ENCODE results near the gene FAM25G.

The FAM25G gene

GRCh38 chr10:47442351-47442750 is 49.1 kb downstream of the FAM25G start:
- no peaks in the 10 kb centered on the region for H3K9me3 ChIP-seq (ENCODE audit: control insufficient read depth, low read depth, low read length)
- no peak overlapping the region for H3K27ac ChIP-seq (ENCODE audit: low read length)
- no peaks in the 10 kb centered on the region for H3K4me1 ChIP-seq (ENCODE audit: control insufficient read depth, low read depth, low read length)
- no peak overlapping the region for H3K9ac ChIP-seq (ENCODE audit: low read length)
- H3K4me3 ChIP-seq (ENCODE audit: low read length), result no peak overlapping the region
- no peaks in the 10 kb centered on the region for H3K36me3 ChIP-seq (ENCODE audit: control insufficient read depth, low read depth, low read length)
- no peaks in the 10 kb centered on the region for H3K27me3 ChIP-seq (ENCODE audit: control insufficient read depth, insufficient read depth, low read length)

DNA sequence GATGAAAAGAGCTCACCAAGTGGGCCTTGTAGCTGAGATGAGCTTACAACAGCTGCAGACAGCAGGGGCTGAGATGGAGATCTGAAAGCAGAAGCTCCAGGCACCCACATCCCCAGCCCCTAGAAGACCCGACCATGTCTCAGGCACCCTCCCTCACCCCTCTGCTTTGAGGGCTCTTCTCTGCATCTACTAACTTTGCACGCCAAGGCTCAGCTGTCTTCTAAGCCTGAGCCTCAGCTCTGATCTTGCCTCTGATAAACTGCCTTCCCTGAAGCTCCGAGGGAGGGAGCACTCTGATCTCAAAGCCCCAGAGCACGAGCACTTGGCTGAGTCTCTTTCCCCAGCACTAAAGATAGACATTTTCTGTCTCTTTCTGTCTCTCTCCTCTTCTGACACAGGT is 49.6 kb downstream of the FAM25G start:
- Histone ChIP-seq H3K27me3 (ENCODE audit: control insufficient read depth, insufficient read depth, low read length) (no peaks in the 10 kb centered on the region), H3K4me1 (ENCODE audit: control insufficient read depth, low read depth, low read length) (no peaks in the 10 kb centered on the region), H3K9me3 (ENCODE audit: control insufficient read depth, low read depth, low read length) (no peaks in the 10 kb centered on the region)

GRCh38 chr10:47440207-47440606 is 51.3 kb downstream of the FAM25G start:
- Histone ChIP-seq H3K9me3 (ENCODE audit: control insufficient read depth, low read depth, low read length) (no peaks in the 10 kb centered on the region), H3K4me1 (ENCODE audit: control insufficient read depth, low read depth, low read length) (no peaks in the 10 kb centered on the region), H3K36me3 (ENCODE audit: control insufficient read depth, low read depth, low read length) (no peaks in the 10 kb centered on the region), H3K9ac (ENCODE audit: low read length) (no peak overlapping the region), H3K4me3 (ENCODE audit: low read length) (no peak overlapping the region), H3K27ac (ENCODE audit: low read length) (no peak overlapping the region), H3K27me3 (ENCODE audit: control insufficient read depth, insufficient read depth, low read length) (no peaks in the 10 kb centered on the region)

More for the DNA sequence above, 49.6 kb downstream of the FAM25G start:
- H3K36me3 ChIP-seq (ENCODE audit: control insufficient read depth, low read depth, low read length), result no peaks in the 10 kb centered on the region
- no peak overlapping the region for H3K9ac ChIP-seq (ENCODE audit: low read length)
- H3K4me3 ChIP-seq (ENCODE audit: low read length), result no peak overlapping the region
- H3K27ac ChIP-seq (ENCODE audit: low read length), result no peak overlapping the region

- no peaks in the 10 kb centered on the region for H3K4me1 ChIP-seq (ENCODE audit: control insufficient read depth, low read depth, low read length)
- H3K4me3 ChIP-seq (ENCODE audit: low read length), result no peak overlapping the region
- no peaks in the 10 kb centered on the region for H3K9me3 ChIP-seq (ENCODE audit: control insufficient read depth, low read depth, low read length)
- no peak overlapping the region for H3K27ac ChIP-seq (ENCODE audit: low read length)
- no peak overlapping the region for H3K9ac ChIP-seq (ENCODE audit: low read length)
- no peaks in the 10 kb centered on the region for H3K36me3 ChIP-seq (ENCODE audit: control insufficient read depth, low read depth, low read length)
- no peaks in the 10 kb centered on the region for H3K27me3 ChIP-seq (ENCODE audit: control insufficient read depth, insufficient read depth, low read length)
These were observed 52.5 kb downstream of the FAM25G start for GRCh38 chr10:47438857-47439474.

All from iPS-18a (cell line).